WTC11 (cell line): ENCODE data around the gene COL17A1. TPM values are rescaled to one million over a fixed set of nuclear protein-coding genes. Genes with fewer than 3 reads are reported as not detected.

ENCODE experiments used
- ATAC-seq: fragments of 200-7000 bp; cut with Tn5 transposase; 2 replicates; pipeline ENCODE4 v1.10.0; 2021; ENCODE audit warnings: mild to moderate bottlenecking, moderate library complexity
- CTCF ChIA-PET: fragments of 300-600 bp; sonication (Branson Sonifier 250); formaldehyde crosslinking; loops from one replicate; lab custom pipeline; 2021; ENCODE audit warnings: antibody characterized with exemption; lab: Charles Lee
- POLR2A ChIA-PET: fragments of 350-600 bp; sonication (Branson Sonifier 250); formaldehyde crosslinking; loops from one replicate; lab custom pipeline; 2021; ENCODE audit warnings: antibody characterized with exemption; lab: Charles Lee
- DNase-seq: peaks from one replicate; pipeline ENCODE4 v3.0.0; 2021; ENCODE audit warnings: low spot score
- H3K27ac Mint-ChIP-seq: 2 replicates; pipeline ENCODE4 v1.8.0; 2021; ENCODE audit warnings: mixed read lengths
- H3K27me3 Mint-ChIP-seq: 2 replicates; pipeline ENCODE4 v1.8.0; 2021; ENCODE audit warnings: low read depth, mild to moderate bottlenecking, moderate library complexity, mixed read lengths
- H3K36me3 Mint-ChIP-seq: 2 replicates; pipeline ENCODE4 v1.8.0; 2021; ENCODE audit warnings: mixed read lengths
- H3K4me1 Mint-ChIP-seq: 2 replicates; pipeline ENCODE4 v1.8.0; 2022; ENCODE audit warnings: mixed read lengths
- H3K4me3 Mint-ChIP-seq: 2 replicates; pipeline ENCODE4 v1.8.0; 2021; ENCODE audit warnings: mild to moderate bottlenecking, moderate library complexity, mixed read lengths
- H3K9me3 Mint-ChIP-seq: 2 replicates; pipeline ENCODE4 v1.8.0; 2021; ENCODE audit warnings: mixed read lengths
- AFF4 ChIP-seq: sonication (generic); formaldehyde crosslinking; IDR thresholded peaks from 2 replicates; pipeline ENCODE4 v1.8.1; 2023; ENCODE audit warnings: mild to moderate bottlenecking, missing genetic modification reagents, borderline replicate concordance
- ATF1 ChIP-seq: sonication (generic); formaldehyde crosslinking; IDR thresholded peaks from 2 replicates; pipeline ENCODE4 v1.8.1; 2023; ENCODE audit warnings: mild to moderate bottlenecking, moderate library complexity, missing genetic modification reagents
- FOXK1 ChIP-seq: sonication (generic); formaldehyde crosslinking; IDR thresholded peaks from 2 replicates; pipeline ENCODE4 v1.8.0; 2022; ENCODE audit warnings: mild to moderate bottlenecking, moderate library complexity, missing genetic modification reagents
- FOXP1 ChIP-seq: sonication (generic); formaldehyde crosslinking; IDR thresholded peaks from 2 replicates; pipeline ENCODE4 v1.8.0; 2022; ENCODE audit warnings: missing genetic modification reagents, mild to moderate bottlenecking, moderate library complexity, borderline replicate concordance
- IRF2 ChIP-seq: sonication (generic); formaldehyde crosslinking; IDR thresholded peaks from 2 replicates; pipeline ENCODE4 v1.8.0; 2022; ENCODE audit warnings: low read depth, missing genetic modification reagents, borderline replicate concordance
- MAX ChIP-seq: sonication (generic); formaldehyde crosslinking; IDR thresholded peaks from 2 replicates; pipeline ENCODE4 v1.8.0; 2022; ENCODE audit warnings: mild to moderate bottlenecking, missing genetic modification reagents
- NR1H2 ChIP-seq: sonication (generic); formaldehyde crosslinking; IDR thresholded peaks from 2 replicates; pipeline ENCODE4 v1.9.0; 2021; ENCODE audit warnings: mild to moderate bottlenecking, moderate library complexity, missing genetic modification reagents
- NR3C1 ChIP-seq: sonication (generic); formaldehyde crosslinking; conservative IDR thresholded peaks from 2 replicates; pipeline ENCODE4 v1.8.1; 2023; ENCODE audit warnings: low read depth, mild to moderate bottlenecking, missing genetic modification reagents
- OVOL2 ChIP-seq: fragments of 250-450 bp; sonication (Bioruptor Pico); IDR thresholded peaks from 2 replicates; pipeline ENCODE4 v1.9.0; 2021; ENCODE audit warnings: mild to moderate bottlenecking, borderline replicate concordance
- PRRX2 ChIP-seq: fragments of 250-450 bp; sonication (Bioruptor Pico); IDR thresholded peaks from 2 replicates; pipeline ENCODE4 v1.8.0; 2021; ENCODE audit warnings: mild to moderate bottlenecking
- SMAD4 ChIP-seq: sonication (generic); formaldehyde crosslinking; IDR thresholded peaks from 2 replicates; pipeline ENCODE4 v1.8.0; 2022; ENCODE audit warnings: mild to moderate bottlenecking, missing genetic modification reagents
- ZBTB21 ChIP-seq: sonication (generic); formaldehyde crosslinking; IDR thresholded peaks from 2 replicates; pipeline ENCODE4 v1.8.1; 2023; ENCODE audit warnings: mild to moderate bottlenecking, missing genetic modification reagents, borderline replicate concordance
- ZNF232 ChIP-seq: sonication (generic); formaldehyde crosslinking; IDR thresholded peaks from 2 replicates; pipeline ENCODE4 v1.8.0; 2022; ENCODE audit warnings: mild to moderate bottlenecking, missing genetic modification reagents
- ZNF416 ChIP-seq: fragments of 250-450 bp; sonication (Bioruptor Pico); IDR thresholded peaks from 2 replicates; pipeline ENCODE4 v1.9.0; 2021; ENCODE audit warnings: mild to moderate bottlenecking, inconsistent platforms
- total RNA-seq: library from RNA; stranded (reverse); gene quantifications from 3 replicates; pipeline ENCODE4 v1.2.3, GENCODE V29; 2021
- TF ChIP-seq, protein P1 (sequence below): sonication (generic); formaldehyde crosslinking; conservative IDR thresholded peaks from 2 replicates; pipeline ENCODE4 v1.8.1; 2023; ENCODE audit warnings: mild to moderate bottlenecking, low read depth, missing genetic modification reagents, moderate library complexity
- TF ChIP-seq, protein P2 (sequence below): sonication (generic); formaldehyde crosslinking; IDR thresholded peaks from 2 replicates; pipeline ENCODE4 v1.8.1; 2022; ENCODE audit warnings: mild to moderate bottlenecking, moderate library complexity, missing genetic modification reagents
- TF ChIP-seq, protein P3 (sequence below): sonication (generic); formaldehyde crosslinking; IDR thresholded peaks from 2 replicates; pipeline ENCODE4 v1.8.1; 2023; ENCODE audit warnings: mild to moderate bottlenecking, missing genetic modification reagents

COL17A1 gene
- total RNA-seq, 1 experiment from 2014 or later, result 1.5 TPM

- TF ChIP-seq ZBTB21 (CRISPR knock-in tag), result no peak
- TF ChIP-seq, protein P1, sequence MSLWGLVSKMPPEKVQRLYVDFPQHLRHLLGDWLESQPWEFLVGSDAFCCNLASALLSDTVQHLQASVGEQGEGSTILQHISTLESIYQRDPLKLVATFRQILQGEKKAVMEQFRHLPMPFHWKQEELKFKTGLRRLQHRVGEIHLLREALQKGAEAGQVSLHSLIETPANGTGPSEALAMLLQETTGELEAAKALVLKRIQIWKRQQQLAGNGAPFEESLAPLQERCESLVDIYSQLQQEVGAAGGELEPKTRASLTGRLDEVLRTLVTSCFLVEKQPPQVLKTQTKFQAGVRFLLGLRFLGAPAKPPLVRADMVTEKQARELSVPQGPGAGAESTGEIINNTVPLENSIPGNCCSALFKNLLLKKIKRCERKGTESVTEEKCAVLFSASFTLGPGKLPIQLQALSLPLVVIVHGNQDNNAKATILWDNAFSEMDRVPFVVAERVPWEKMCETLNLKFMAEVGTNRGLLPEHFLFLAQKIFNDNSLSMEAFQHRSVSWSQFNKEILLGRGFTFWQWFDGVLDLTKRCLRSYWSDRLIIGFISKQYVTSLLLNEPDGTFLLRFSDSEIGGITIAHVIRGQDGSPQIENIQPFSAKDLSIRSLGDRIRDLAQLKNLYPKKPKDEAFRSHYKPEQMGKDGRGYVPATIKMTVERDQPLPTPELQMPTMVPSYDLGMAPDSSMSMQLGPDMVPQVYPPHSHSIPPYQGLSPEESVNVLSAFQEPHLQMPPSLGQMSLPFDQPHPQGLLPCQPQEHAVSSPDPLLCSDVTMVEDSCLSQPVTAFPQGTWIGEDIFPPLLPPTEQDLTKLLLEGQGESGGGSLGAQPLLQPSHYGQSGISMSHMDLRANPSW (CRISPR knock-in tag), result no peak
- TF ChIP-seq ZNF416 (CRISPR knock-in tag), result no peak
- no peak for TF ChIP-seq FOXK1 (CRISPR knock-in tag)
- TF ChIP-seq AFF4 (CRISPR knock-in tag), result no peak
- TF ChIP-seq, protein P2, sequence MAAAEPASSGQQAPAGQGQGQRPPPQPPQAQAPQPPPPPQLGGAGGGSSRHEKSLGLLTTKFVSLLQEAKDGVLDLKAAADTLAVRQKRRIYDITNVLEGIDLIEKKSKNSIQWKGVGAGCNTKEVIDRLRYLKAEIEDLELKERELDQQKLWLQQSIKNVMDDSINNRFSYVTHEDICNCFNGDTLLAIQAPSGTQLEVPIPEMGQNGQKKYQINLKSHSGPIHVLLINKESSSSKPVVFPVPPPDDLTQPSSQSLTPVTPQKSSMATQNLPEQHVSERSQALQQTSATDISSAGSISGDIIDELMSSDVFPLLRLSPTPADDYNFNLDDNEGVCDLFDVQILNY (CRISPR knock-in tag), result no peak
- TF ChIP-seq FOXP1, result no peak
- TF ChIP-seq ZNF232 (CRISPR knock-in tag), result no peak
- no peak for TF ChIP-seq NR1H2 (CRISPR knock-in tag)
- no peak for TF ChIP-seq OVOL2 (CRISPR knock-in tag)
Measured at GRCh38 chr10:104080762-104081161, 4.9 kb downstream of the COL17A1 start (continued).

DNA sequence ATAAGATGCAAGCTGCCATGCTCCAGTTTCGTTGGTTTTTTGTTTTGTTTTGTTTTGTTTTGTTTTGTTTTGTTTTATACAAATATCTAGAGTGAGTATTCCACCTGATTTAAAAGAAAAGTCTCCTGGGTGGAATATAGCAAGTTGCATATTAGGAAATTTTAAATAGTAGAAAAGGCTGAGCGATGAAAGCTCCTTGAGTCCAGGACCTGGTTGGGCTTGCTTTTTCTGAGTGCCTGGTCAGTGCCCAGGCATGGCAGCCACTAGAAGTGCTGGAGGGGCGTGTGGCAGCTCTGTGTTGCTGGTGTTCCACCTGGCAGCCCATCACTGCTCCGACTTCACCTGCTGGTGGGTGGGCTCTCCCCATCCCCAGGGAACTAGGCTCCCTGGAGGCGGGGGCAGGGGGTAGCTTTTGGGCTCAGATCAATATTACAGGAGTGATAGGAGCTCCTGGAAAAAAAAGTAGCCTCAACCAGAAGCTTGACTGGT, 8.0 kb downstream of the COL17A1 start:
- Mint-ChIP-seq H3K4me1 (peaks cover 24% of the 10 kb centered on the region), H3K4me3 (no peak overlapping the region), H3K27ac (no peak overlapping the region), H3K9me3 (no peaks in the 10 kb centered on the region), H3K36me3 (no peaks in the 10 kb centered on the region), H3K27me3 (no peaks in the 10 kb centered on the region; the same call in 1 of the 2 replicates)
- CTCF ChIA-PET, result interaction anchor here (0.6 to 2.3 kb wide), 2 partner anchors 20 to 197 kb away, joined by 5 read pairs; no protein-coding TSS in a partner anchor
- DNase-seq (no peak), ATAC-seq (no peak)
- POLR2A ChIA-PET, result interaction anchor here (0.6 to 2.1 kb wide), 3 partner anchors 44 to 95 kb away, joined by 4 to 9 read pairs (median 7); partner anchors contain the start of gene SFR1
- no peak for TF ChIP-seq PRRX2 (CRISPR knock-in tag)
- no peak for TF ChIP-seq SMAD4 (CRISPR knock-in tag)
- TF ChIP-seq, protein P3, sequence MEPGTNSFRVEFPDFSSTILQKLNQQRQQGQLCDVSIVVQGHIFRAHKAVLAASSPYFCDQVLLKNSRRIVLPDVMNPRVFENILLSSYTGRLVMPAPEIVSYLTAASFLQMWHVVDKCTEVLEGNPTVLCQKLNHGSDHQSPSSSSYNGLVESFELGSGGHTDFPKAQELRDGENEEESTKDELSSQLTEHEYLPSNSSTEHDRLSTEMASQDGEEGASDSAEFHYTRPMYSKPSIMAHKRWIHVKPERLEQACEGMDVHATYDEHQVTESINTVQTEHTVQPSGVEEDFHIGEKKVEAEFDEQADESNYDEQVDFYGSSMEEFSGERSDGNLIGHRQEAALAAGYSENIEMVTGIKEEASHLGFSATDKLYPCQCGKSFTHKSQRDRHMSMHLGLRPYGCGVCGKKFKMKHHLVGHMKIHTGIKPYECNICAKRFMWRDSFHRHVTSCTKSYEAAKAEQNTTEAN (CRISPR knock-in tag), result no peak
- no peak for TF ChIP-seq OVOL2 (CRISPR knock-in tag)
- TF ChIP-seq, protein P1 (CRISPR knock-in tag), result no peak
- no peak for TF ChIP-seq FOXK1 (CRISPR knock-in tag)
- no peak for TF ChIP-seq NR3C1
- TF ChIP-seq MAX (CRISPR knock-in tag), result no peak
- no peak for TF ChIP-seq ATF1 (CRISPR knock-in tag)
- no peak for TF ChIP-seq IRF2 (CRISPR knock-in tag)
